ENCODE results near the gene TFF3. TPM values are rescaled to one million over a fixed set of nuclear protein-coding genes. Genes with fewer than 3 reads are reported as not detected.
A peak's percentile ranks its signal among the peaks of the same experiment; 100 is the strongest.

Gene TFF3
- total and polyA plus RNA-seq, 2 of the 13 experiments (the other 11 are each of a cell fraction or from before 2014, with no cell fraction given) = 14.2 to 26.9 TPM

GRCh38 chr21:42262831-42263231 lies 52.4 kb downstream of the TFF3 start:
- FAIRE-seq = no peak
- no peaks in the 10 kb centered on the region; the same call in 1 of the 2 replicates for H4K20me1 ChIP-seq (ENCODE audit: insufficient read depth, low read length)
- no peak overlapping the region for H3K9ac ChIP-seq (ENCODE audit: insufficient read depth, low read depth, low read length)
- BruUV-seq (replicated peaks) = no TSS peak
- ChIA-PET POLR2A (no interaction called here), CTCF (ENCODE audit: low intra/inter-chr PET ratio, low total read pairs) (no interaction called here)
- no peak overlapping the region for H2AFZ ChIP-seq (ENCODE audit: low read length)
- H3K27ac ChIP-seq (ENCODE audit: extremely low read length, insufficient read depth, low read length) = no peak overlapping the region
- WGBS (ENCODE audit: low lambda C conversion rate) = 45% methylated on average over 6 of the region's 11 CpGs
- in situ Hi-C loops (cut with HindIII; ENCODE audit: extremely low pct_ligation_motif_present, low pct_unique_long_range_greater_than_20kb) = no loop called here
- no peaks in the 10 kb centered on the region for H3K79me2 ChIP-seq (ENCODE audit: insufficient read depth, low read length)
- peak; percentile 59 for ATAC-seq
- H3K27me3 ChIP-seq (ENCODE audit: control insufficient read depth in 1 of 2, insufficient read depth in 2 of 2, low read length in 2 of 2) = peaks cover 3 to 33% of the 10 kb centered on the region in 2 experiments; a peak in 4 of 5 replicates
- H3K4me1 ChIP-seq (ENCODE audit: insufficient read depth, low read length) = peaks cover 28% of the 10 kb centered on the region
- no peaks in the 10 kb centered on the region for H3K9me3 ChIP-seq (ENCODE audit: low read length)
- peak; percentile 52 for DNase-seq (ENCODE audit: low spot score)
- no peak overlapping the region for H3K4me2 ChIP-seq (ENCODE audit: low read depth, low read length)
- intact Hi-C loops (cut with micrococcal nuclease; ENCODE audit: unreplicated experiment) = no loop called here
- H3K36me3 ChIP-seq (replicated peaks in 1 of 2; ENCODE audit: control insufficient read depth in 1 of 2, insufficient read depth in 2 of 2, low read length in 2 of 2) = no peaks in the 10 kb centered on the region
- H3K4me3 ChIP-seq (replicated peaks in 1 of 3; ENCODE audit: insufficient read depth in 1 of 3, low read depth in 2 of 3, low read length in 3 of 3) = no peak overlapping the region
- TF ChIP-seq BHLHE40 (IDR thresholded peaks at IDR 0.05; ENCODE audit: low read length) (0 out of 2 replicates have a peak, but pooled peaks have one; percentile 6), ZNF280D (CRISPR knock-in tag; IDR thresholded peaks at IDR 0.05) (no peak), ZNF563 (CRISPR knock-in tag; IDR thresholded peaks at IDR 0.05) (no peak), ZIK1 (CRISPR knock-in tag; IDR thresholded peaks at IDR 0.05; ENCODE audit: borderline replicate concordance, low read depth) (no peak), TRIM24 (CRISPR knock-in tag; IDR thresholded peaks at IDR 0.05) (no peak), SP1 (IDR thresholded peaks at IDR 0.05) (no peak), SP1 (CRISPR knock-in tag; IDR thresholded peaks at IDR 0.05) (no peak), RNF2 (conservative IDR thresholded peaks at IDR 0.05; ENCODE audit: low read depth) (no peak), E2F1 (CRISPR knock-in tag; IDR thresholded peaks at IDR 0.05) (no peak), ZZZ3 (CRISPR knock-in tag; IDR thresholded peaks at IDR 0.05; ENCODE audit: borderline replicate concordance) (no peak), ELF3 (CRISPR knock-in tag; IDR thresholded peaks at IDR 0.05) (peak; percentile 33; the same call in 1 of the 2 replicates), TEAD3 (CRISPR knock-in tag; optimal IDR thresholded peaks at IDR 0.05; ENCODE audit: borderline replicate concordance) (peak; percentile 64), ZNF543 (CRISPR knock-in tag; IDR thresholded peaks at IDR 0.05) (no peak), GFI1 (CRISPR knock-in tag; IDR thresholded peaks at IDR 0.05; ENCODE audit: borderline replicate concordance) (no peak), ETV5 (CRISPR knock-in tag; IDR thresholded peaks at IDR 0.05; ENCODE audit: borderline replicate concordance) (peak; percentile 58; the same call in 1 of the 2 replicates), SRSF1 (optimal IDR thresholded peaks at IDR 0.05; ENCODE audit: low read depth, low read length) (no peak), FOXA1 (IDR thresholded peaks at IDR 0.05) (no peak), FOXA1 (CRISPR knock-in tag; IDR thresholded peaks at IDR 0.05) (peak; percentile 54), PRDM10 (CRISPR knock-in tag; IDR thresholded peaks at IDR 0.05; ENCODE audit: low read depth) (peak; percentile 96), POLR2A (IDR thresholded peaks at IDR 0.05; ENCODE audit: insufficient read depth in 1 of 2, low read depth in 2 of 2, low read length in 2 of 2) (no peak), MED1 (CRISPR knock-in tag; IDR thresholded peaks at IDR 0.05) (no peak)
